Posterior vena cava (tissue), 2 donors: ENCODE results near the gene PLOD3. TPM values are rescaled to one million over a fixed set of nuclear protein-coding genes. Genes with fewer than 3 reads are reported as not detected.
"Not testable (repeated sequence)": the region's sequence is repeated elsewhere in the genome, so short reads cannot be mapped to it uniquely, and the experiment has no call there.

Experiments
- DNase-seq: peaks from one replicate; pipeline ENCODE4 v3.0.0-alpha.2; 2020; ENCODE audit warnings: low spot score
- intact Hi-C, 2 donors: fragments of 100-400 bp; cut with DNase I; formaldehyde crosslinking; loops; one replicate each; pipeline versions ENCODE4 v1.14.1 to v1.14.2; 2022 to 2023
- total RNA-seq, 2 donors: library from RNA; stranded (reverse); fragmentation: NEBNext Ultra II Directional; extraction: Animal tissue kit (Norgen Biotek cat#: 25700); gene quantifications; one replicate each; pipeline ENCODE4 v1.2.1, GENCODE V29; 2021
- donor health status: DM: yes; HTN: yes; CAD: no.
- donor health status: DM: yes; HTN: yes; CAD: no.

Gene PLOD3
- total RNA-seq, 2 donors from 2014 or later = 59.6 to 64.3 TPM

DNA sequence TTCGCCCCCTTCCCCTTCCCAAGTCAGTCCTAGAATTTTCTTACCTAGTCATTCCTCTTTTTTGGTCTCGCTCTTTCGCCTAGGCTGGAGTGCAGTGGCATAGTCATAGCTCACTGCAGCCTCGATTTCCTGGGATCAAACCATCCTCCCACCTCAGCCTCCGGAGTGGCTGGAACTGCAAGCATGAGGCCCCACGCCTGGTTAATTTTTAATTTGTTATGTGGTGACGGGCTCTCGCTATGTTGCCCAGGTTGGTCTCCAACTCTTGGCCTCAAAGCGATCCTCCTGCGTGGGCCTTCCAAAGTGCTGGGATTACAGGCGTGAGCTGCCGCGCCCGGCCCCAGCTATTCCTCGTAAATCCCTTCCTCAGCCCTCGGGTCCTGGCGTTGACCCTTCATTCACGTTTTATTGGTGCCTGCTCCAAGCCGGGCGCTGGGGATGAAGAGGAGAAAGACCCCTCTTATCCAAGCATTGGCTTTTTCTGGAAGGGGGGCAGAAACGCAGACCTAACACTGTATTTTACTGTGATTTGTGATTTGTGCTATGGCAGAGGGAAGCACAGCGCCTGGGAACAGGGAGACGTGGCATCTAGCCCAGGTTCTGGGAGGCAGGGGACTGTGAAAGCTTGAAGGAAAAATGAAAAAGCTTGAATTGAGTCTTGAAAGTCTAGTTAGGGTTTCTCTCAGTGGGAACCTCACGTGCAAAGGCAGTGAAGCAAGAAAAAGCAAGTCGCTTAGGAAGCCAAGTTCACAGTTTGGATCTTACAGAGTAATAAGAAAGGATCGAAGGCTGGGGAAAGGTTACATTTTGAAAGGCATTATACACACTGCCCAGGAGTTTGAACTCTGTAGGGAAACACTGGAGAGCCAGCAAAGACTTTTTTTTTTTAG lies 1.1 kb upstream of the PLOD3 start:
- no peak for DNase-seq
- intact Hi-C loops = no loop called here

DNA sequence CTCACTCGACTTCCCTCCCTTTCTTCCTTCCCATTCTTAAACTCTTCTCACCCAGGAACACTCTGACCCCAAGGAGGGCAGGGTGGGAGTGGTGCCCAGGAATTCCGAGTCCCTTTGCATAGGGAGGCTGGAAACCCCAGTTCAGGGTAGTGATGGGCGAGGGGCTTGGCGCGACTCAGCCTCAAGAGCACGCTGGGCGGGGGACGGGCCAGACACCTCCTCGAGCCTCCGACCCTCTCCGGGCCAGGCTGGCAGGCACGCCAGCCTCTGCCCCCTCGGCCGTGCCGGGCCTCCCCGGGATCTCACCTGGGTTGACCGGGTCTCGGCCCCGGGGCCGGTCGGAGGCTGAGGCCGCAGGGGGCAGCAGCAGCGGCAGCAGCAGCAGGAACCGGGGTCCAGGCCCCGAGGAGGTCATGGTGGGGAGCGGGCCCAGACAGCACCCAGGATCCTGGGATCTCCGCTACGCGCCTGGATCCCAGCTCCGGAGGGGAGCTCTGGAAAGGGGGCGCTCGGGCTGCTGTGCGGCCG lies 457 bp downstream of the PLOD3 start:
- intact Hi-C loops = no loop called here
- DNase-seq = no peak

DNA sequence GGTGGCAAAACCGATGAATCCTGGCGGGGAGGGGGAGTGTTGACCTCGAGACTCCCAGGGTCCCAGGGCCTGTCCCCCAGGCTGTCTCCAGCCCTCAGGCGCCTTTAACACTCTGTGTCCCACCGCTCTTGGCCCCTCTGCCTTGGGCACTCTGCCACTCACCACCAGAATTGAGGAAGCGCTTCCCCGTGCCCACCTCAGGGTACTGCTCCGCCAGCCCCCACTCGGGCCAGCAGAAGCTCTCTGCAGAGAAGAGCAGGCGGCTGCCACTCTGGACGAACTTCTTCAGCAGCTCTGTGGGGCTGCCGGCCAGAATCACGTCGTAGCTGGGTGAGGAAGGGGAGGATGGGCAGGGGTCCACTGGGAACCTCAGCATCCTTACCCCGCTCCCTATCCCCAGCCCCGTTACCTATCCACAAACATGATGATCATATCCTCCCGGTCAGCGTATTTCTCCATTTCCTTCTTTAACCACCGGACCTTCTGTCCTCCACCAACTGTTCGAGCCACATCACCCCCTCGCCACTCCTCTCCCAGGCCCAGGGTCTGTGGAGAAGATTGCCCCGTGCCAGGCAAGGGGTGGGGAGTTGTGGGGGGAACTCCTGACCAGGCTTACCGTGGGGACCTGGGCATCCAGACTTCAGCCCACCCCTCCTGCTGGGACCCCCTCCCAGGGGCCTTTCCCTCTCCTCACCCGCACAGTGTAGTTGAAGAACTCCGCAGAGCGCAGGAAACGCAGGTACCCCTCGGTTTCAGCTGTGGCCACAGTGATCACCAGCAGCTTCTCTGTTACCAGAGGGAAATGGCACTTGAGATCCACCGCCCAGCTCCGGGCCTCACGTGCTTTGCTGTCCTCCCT lies 1.2 kb downstream of the PLOD3 start:
- intact Hi-C loops = no loop called here
- no peak for DNase-seq

DNA sequence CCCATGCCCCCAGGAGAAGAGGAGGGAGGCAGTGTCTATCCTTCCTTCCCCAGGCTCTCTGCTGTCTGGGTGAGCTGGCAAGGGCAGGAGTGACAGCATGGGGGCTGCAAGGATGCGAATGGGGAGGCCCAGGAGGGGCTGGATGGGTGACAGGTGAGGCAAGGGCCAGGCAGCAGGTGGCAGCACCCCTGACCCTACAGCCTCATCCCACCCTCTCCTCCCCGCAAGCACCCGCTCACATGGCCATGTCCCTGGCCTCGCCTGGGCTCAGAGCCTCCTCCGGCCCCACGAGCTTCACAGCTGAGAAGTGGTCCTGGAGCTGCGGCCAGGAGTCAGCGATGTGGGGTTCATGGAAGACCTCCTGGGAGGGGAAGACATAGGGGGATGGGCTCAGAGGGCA lies 5.4 kb downstream of the PLOD3 start:
- no peak for DNase-seq
- intact Hi-C loops = no loop called here

DNA sequence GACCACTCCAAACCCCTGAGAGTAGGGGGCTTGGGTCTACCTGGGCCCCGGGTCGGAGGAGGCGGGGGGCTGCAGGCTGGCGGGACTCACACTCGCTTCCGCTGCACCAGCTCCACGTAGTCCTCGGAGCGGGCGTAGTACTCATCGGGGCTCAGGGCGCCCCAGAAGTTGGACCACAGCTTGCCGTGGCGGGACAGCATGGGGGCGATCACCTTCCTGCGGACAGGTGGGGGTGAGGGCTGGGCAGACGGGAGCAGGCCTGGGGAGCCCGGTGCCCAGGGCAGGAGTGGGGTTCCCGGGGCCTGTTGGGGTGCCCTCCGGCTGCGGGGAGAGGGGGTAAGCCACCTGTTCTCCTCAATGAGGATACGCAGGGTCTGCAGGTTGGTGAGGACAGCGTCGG lies 5.9 kb downstream of the PLOD3 start:
- DNase-seq = no peak
- intact Hi-C loops = no loop called here

DNA sequence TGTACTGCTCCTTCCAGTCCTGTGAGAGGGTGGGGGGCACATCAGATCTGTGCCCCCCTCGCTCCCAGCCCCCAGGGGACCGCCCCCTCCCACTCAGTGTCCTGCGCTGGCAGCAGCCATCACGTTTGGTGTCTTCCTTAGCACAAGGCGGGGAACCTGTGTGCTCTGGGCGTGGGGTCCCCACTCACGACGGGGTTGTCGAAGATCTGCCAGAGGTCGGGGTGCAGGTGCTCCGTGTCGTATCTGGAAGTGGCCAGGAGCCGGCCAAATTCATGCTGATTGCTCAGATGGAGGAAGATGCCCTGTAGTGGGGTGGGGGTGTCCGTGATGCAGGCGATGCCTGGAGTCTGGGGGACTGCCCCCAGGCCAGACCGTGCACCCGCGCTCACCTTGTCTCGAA lies 7.2 kb downstream of the PLOD3 start:
- DNase-seq = no peak
- intact Hi-C loops = no loop called here

DNA sequence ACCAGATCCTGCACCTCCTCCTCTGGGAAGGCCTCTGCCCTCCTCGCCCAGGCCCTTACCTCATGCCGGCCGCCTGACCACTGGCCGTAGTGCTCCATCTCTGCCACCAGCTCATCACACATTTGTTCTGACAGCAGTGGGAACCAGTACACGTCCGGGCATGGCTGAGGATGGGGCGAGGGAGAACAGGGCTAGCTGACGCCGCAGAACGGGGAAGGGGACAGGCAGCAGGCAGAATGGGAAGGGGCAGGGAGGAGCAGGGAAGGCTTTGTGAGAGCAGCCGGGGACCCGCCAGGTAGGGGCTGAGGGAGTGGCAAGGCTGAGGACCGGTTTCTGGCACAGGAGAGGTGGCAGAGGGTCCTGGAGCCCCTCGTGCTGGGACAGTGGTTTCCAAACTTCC lies 8.6 kb downstream of the PLOD3 start:
- intact Hi-C loops = no loop called here

DNA sequence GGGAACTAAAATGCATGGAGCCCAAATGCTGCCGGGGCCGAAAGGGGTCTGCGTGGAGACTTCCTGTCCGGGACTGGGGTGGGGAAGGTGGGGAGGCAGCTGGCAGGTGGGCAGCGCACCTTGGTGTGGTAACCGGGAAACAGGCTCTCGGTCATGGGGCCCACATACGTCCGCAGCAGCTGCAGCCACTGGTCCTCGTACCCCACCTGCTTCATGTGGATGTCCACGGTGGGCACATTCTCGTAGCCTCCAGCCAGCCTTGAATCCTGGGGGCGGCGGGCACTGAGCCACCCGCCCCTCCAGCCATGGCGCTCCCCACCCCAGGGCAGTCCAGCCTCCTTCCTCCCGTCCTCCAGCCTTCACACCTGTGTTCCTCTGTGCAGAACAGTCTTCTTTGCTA lies 9.9 kb downstream of the PLOD3 start:
- no peak for DNase-seq
- intact Hi-C loops = no loop called here

More for the DNA sequence above, 8.6 kb downstream of the PLOD3 start:
- no peak for DNase-seq

DNA sequence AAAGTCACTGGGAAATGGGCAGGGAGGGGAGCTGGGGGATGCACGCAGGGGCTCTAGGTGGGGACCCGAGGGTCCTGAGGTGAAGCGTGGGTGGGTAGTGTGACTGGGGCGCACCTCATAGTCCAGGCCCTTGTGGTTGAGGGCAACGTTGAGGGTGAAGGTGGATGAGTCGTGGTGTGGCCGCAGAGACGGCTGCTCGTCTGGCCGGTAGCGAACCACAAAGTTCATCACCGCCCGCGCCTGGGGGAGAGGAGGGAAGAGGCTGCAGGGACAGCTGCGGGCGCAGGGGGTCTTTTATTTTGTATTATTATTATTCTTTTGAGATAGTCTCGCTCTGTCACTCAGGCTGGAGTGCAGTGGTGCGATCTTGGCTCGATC lies 10.7 kb downstream of the PLOD3 start:
- DNase-seq = no peak
- intact Hi-C loops = no loop called here

DNA sequence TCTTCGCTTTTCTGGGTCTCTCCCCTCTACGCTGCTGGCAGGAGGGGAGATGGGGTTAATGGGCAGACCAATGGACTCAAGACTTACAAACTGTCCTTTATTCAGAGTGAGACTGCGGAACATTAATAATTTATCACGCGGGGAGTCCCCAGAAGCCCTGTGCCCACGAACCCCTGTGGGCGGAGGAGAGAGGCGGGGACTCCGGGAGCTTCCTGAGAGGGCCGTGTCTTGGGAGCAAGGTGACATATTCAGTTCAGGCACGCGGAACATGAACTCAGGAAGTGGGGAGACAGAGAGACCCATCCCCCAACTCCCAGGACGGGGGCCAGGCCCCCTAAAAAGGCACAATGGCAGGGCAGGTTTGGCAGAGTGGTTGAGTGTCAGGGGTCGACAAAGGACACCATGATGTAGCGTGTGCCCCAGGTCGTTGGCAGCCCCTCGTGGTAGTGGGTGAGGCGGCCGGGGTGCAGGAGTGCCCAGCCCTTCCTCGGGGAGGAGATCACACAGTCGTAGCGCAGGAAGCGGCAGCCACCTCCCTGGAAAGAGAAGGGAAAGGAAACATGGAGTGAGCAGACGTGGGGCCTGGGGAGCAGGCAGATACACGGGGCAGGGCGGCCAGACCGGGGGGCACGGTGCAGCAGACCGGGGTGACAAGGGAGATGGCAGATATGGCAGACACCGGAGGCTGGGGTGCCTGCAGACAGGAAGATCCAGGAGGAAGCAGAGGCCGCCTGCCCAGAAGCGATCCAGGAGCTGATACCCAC lies 11.3 kb downstream of the PLOD3 start:
- intact Hi-C loops = no loop called here

DNA sequence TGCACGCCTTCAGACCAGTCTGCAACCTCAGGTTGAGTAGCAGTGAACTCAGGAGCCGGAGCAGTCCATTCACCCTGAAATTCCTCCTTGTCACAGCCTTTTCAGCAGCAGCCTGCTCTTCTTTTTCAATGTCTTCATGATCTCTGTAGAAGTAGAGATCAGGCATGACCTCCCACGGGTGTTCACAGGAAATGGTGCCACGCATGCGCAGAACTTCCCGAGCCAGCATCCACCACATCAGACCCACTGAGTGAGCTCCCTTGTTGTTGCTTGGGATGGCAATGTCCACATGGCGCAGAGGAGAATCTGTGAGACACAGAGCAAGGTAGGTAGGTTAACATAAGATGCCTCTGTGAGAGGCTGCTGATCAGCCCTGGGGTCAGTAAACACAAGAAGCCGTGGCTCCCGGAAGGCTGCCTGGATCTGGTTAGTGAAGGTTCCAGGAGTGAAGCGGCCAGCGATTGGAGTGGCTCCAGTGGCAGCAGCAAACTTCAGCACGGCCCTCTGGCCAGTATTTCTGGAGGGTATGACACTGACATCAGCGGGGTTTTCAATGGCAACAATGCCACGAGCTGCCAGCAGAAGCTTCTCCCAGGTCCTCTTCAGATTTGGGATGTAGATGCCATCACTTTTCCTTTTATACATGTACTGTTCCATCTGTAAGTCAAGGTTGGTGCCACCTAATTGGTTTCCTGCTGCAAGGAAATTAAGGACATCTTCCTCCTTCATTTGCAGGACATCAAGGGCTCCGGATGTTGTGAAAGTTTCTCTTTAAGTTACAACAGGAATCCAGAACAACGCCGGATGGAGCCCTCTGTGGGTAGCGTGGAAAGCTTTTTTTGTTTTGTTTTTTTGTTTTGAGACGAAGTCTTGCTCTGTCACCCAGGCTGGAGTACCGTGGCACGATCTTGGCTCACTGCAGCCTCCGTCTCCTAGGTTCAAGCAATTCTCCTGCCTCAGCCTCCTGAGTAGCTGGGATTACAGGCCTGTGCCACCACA lies 13.3 kb downstream of the PLOD3 start:
- intact Hi-C loops, DNase-seq: not testable (repeated sequence)

More for the DNA sequence above, 11.3 kb downstream of the PLOD3 start:
- DNase-seq = no peak

DNA sequence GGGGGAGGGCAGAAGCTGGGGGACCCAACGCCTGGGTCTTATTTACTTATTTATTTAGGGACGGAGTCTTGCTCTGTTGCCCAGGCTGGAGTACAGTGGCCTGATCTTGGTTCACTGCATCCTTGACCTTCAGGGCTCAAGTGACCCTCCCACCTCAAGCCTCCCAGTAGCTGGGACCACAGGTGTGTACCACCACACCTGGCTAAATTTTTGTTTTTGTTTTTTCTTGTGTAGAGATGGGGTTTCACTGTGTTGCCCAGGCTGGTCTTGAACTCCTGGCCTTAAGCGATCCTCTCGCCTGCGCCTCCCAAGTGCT lies 14.8 kb downstream of the PLOD3 start:
- DNase-seq = no peak
- intact Hi-C loops = no loop called here

DNA sequence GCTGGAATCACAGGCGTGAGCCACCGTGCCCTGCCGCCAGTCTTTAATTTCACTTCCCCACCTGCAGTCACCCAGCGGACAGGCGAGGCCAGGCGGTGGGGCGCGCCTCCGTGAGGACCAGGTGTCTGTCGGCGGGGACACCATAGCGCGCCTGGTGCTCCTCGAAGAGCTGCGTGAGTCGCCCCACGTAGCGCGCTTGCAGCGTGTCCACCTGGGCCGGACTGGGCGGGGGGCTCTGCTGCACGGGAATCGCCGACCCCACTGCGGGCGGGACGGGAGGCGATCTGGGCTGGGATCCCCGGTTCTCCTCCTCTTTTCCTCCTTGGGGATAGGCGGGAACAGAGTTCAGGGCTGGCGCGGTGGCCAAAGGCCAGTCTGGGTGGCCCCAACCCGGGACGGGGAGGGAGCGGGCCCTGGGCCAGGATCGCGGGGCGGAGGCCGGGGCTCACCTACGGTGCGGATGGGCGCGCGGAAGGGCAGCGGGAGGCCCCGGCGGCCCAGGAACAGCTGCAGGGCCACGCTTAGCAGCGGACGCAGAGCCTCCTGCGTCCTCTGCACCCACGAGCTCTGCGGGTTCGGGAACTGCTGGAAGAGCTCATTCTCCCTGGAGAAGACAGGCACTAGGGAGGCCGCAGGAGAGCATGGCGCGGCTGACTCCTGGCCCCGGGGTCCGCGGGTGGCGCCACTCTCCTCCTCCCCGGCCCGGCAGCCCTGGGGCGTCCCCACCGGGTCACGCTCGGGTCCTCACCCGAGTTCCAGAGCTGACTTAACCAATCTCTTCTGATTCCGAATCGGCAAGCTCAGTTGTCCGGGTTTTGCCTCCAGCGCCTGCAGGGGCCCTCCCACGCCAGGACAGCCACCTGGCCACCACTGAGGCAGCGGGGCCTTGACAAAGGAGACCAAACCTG lies 15.4 kb downstream of the PLOD3 start:
- intact Hi-C loops = no loop called here
- DNase-seq = no peak

DNA sequence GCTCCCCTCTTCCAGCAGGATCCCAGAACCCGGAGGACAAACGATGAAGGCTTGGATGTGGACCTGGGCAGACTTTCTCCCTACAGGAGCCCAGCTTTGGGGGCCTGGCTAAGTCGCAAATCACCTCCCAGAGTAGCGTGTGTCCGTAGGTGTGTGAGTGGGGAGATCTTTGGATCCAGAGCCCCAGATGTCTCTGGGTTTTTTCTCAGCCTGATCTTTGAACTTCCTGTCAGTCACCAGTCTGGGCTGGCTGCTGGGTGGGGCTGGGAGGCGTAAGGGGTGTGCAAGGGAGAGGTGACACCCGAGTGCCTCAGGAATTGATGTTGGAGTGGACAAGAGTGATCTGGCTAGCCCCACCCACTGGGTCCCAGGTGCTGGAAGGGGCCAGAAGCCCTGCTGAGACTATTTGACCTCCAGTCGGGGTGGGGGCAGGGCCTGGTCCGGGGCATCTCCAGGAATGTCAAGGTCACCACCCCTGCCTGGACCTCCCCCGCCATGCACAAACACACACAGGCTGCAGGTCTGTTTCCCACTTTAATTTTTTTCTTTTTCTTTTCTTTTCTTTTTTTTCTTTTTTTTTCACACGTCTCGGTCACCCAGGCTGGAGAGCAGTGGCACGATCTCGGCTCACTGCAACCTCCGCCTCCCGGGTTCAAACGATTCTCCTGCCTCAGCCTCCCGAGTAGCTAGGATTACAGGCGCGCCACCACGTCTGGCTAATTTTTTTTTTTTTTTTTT lies 16.4 kb downstream of the PLOD3 start, which contains the start of gene MOGAT3:
Gene MOGAT3 (minus strand): TSS at position 175 of the 738 bp plus-strand sequence. CDS start 182 bp downstream, outside the sequence.
- DNase-seq = no peak
- intact Hi-C loops = no loop called here

DNA sequence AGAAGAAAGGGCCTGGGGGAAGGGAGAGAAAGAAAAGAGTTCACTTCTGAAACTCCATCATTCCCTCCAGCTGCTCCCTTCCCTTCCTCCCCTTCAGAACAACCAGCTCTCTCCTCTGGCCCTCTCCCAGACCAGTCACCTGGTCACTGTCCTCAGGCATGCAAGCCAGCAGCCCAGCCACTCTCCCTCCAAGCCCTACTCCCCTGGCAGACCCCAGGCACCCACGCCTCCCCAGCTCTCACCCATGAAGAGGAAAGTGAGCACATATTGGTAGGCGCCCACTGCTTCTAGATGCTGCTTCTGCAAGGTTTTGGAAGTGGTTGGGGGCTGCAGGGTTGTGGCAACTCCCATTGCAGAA lies 16.9 kb downstream of the PLOD3 start:
- intact Hi-C loops = no loop called here

DNA sequence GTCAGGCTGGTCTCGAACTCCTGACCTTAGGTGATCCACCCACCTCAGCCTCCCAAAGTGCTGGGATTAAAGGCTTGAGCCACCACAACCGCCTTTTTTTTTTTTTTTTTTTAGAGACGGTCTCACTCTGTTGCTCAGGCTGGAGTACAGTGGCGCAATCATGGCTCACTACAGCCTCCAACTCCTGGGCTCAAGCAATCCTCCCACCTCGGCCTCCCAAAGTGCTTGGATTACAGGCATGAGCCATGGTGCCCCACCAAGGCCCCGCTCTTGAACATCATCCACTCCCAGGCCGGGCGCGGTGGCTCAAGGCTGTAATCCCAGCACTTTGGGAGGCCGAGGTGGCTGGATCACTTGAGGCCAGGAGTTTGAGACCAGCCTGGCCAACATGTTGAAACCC lies 17.9 kb downstream of the PLOD3 start:
- DNase-seq = not testable (repeated sequence)
- intact Hi-C loops = loop anchor here in 1 of 2 donors (10.0 kb wide), 2 partner anchors 55 to 115 kb away; partner anchors contain the start of gene TRIM56

More for the DNA sequence above, 16.9 kb downstream of the PLOD3 start:
- no peak for DNase-seq
